HPDE6-E6E7 (cell line): Measurements from ENCODE around the gene TFAM.
A peak's percentile ranks its signal among the peaks of the same experiment; 100 is the strongest.

Experiments
- DNase-seq: peaks from one replicate; pipeline ENCODE4 v3.0.0; 2011; ENCODE audit warnings: missing footprints; ENCODE audit errors: extremely low spot score

The TFAM gene

DNA sequence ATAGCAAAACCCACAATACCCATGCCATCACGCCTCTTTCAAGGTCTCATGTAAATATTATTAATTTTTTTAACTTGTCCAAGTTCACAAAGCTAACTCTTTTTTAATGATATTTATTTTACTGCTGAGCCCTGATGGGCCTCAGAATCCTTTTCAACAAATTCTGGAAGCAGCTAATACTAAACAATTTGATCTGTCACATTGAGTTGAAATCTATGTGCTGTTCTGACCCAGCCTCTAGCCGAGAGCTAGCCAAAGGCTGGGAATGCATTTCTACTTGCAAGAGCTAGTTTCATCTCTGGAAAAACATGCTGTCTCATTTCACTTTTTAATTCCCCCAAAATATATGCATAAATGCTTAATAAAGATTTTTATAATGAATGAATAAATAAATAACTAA is 47.9 kb downstream of the TFAM start:
- no peak for DNase-seq

DNA sequence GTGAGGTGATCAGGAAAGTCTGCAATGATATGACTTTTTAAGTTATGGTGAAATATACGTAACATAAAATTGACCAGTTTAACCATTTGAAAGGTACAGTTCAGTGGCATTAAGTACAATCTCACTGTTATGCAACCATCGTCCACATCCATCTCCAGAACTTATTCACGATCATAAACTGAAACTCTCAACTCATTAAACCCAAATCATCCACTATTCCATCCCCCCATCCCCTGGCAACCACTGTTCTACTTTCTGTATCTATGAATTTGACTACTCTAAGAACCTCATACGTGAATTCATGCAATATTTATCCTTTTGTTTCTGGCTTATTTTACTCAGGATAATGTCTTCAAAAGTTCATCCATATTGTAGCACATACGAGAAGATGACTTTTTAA is 48.4 kb downstream of the TFAM start:
- DNase-seq: no peak

DNA sequence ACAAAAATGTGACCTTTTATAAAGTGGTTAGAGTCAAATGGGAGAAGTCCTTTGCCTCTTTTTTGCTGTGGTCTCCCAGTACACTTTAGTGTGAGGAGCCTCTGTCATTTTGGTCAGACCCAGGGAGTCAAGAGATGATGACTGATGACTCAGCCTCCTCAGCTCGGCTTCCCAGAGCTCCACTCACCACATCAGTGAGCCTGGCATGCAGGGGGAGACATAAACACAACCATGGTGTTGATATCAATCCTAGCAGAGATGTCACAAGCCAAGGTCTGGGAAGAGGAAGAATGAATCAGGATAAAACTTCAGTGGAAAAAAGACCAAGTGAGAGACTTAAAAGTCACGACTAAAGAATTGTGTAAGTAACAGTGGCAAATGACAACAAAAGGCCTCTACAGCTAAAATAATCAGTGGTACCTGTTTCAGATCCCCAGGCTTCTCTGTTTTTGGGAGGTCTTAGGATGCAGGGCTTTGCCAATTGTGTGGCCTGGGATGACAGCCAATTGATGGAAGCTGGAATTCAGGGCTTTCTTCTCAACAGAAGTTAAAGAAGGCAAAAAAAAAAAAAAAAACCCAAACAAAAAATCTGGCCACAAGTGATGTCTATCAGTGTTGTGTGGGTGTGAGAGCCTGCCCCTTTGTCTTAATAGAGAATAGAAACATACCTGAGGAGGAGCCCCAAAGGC is 50.2 kb downstream of the TFAM start:
- DNase-seq: peak; percentile 72

DNA sequence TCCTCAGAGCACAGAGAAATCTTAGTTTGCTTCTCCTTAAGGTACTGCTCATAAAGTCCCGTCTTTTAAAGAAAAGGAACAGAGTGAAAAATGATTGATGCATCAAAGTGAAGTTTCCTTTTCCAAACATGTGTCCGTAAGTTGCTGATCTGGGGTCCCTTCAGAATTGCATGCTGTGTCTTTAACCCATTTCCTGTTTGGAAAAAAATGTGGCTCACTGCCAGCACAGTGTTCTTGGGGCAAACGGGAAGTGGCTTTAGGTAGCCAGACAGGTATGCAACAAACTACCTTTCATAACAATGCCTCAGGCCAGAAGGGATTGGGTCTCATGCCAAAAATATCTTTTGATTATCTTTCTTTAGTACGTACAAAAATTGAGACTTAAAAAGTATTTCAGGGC is 50.9 kb downstream of the TFAM start:
- no peak for DNase-seq

DNA sequence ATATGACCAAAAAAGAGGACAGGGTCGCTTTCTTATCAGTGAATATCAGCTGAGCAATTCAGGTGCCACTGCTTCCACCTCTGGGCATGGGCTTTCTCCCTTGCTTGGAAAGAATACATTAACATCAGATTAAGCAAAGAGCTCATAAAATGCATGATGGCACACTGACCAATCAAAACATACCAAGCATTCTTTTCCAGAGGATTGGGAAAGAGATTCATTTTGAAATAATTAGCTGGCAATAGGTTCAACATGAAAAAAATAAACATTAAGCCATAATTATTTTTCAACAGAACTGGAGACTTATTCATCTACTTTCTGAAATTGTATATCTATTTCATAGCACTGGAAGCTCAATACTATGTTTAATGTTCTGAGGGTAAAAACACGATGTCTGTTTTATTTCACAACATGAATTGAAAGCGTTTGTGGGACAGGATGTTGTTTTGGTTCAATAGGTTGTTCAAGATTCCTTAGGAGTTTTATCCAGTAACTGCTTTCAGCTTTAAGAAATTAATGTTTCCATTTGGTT is 53.2 kb downstream of the TFAM start:
- no peak for DNase-seq

DNA sequence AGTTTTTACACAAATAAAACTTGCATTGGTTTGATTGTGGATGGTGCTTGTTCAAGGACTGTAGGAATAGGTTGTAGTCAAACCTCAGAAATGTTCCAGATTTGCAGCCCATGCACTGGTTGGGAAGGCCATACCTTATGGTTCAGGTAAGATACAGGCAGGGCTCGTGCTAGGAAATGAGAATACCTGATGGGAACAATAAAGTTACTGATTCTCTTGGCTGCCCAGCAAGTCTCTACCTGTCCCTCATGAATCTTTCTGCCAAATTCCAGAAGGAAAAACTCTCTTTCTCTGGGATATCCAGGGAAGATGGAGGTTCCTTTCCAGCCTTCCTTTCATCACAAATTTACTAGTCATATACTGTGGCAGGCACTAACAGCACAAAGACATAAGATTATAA is 53.8 kb downstream of the TFAM start:
- no peak for DNase-seq

DNA sequence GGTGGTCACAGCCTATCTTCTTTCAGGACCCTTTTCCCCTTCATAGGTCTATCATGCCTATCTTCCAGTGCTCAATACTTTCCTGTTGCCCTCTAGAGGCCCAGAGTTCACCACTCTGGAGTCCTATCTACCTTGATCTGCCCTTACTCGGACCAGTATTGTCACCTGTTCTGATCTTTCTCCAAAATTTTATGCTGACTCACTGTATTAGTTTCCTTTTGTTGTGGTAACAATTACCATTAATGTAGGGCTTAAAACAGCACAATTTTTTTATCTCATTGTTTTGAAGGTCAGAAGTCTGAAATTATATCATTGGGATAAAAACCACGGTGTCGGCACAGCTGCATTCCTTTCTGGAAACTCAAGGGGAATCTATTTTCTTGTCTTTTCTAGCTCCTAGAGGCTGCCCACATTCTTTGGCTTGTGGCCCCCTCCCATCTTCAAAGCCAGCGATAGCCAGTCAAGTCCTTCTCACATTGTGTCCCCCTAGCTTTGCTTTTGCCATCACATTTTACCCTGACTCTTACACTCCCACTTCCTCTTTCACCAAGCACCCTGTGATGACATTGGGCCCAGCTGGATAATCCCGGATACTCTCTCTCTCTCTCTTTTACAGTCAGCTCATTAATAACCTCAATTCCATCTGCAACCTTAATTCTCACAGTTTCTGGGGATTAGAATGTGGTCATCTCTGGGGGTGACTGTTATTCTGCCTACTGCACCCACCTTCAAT is 54.6 kb downstream of the TFAM start:
- DNase-seq: no peak

DNA sequence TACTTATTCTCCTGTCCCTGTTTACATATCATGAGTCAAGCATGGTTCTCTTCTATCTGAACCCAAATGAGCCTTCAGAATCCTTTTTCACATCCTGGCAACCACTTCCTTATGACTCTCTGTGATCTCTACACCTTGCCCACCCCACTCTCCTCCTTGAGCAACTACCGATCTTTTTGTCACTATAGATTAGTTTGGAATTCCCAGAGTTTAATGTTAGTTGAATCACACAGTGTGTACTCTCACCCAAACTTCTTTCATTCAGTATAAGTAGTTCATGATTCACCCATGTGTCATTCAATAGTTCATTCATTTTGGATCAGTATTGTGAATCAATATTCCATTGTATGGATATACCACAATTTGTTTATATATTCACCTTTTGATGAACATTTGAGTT is 55.3 kb downstream of the TFAM start:
- no peak for DNase-seq

DNA sequence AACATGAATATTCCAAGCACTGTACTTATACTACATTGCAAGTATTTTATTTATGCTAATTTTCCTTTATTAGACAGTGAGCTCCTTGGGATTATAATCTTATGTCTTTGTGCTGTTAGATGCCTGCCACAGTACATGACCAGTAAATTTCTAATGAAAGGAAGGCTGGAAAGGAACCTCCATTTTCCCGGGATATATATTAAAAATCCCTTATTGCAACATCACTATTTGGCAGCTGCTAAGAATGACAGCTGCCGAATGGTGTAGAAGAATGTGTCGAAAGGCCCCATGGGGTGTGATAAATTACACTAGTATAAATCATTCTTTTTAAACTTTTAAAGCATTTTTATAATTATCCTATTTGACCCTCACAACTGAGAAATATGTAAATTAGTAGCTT is 59.1 kb downstream of the TFAM start:
- DNase-seq: no peak

DNA sequence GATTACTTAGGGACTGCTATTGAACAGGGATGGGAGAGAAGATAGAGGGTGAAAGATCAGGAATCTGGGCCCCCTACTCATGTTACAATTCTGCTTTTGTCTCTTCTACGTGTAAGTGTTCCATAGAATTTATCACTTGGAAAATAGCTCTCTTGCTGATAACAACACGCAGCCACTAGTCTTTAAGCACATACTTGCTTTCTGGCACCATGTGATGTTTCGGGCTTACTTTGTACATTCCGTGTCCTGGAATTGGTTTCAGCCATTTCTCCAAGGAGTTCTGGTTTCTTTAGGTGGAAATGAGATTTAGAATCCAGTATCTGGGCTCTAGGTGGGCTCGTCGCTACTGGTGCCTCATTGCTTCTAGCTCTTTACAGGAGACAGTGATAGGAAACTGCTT is 59.7 kb downstream of the TFAM start:
- DNase-seq: no peak

DNA sequence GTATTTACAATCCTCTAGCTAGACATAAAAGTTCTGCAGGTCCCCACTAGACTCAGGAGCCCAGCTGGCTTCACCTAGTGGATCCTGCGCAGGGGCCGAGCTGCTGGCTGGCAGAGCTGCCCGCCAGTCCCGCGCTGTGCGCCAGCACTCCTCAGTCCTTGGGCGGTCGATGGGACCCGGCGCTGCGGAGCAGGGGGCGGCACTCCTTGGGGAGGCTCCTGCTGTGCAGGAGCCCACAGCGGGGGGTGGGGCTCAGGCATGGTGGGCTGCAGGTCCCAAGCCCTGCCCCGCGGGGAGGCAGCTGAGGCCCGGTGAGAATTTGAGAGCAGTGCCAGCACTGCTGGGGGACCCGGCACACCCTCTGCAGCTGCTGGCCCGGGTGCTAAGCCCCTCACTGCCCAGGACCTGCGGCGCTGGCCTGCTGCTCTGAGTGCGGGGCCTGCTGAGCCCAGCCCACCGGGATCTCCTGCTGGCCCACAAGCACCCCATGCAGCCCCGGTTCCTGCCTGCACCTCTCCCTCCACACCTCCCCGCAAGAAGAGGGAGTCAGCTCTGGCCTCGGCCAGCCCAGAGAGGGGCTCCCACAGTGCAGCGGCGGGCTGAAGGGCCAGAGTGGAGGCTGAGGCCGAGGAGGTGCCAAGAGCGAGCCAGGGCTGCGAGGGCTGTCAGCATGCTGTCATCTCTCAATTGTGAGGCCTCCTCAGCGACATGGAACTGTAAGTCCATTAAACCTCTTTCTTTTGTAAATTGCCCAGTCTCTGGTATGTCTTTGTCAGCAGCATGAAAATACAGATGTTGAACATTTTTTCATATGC is 63.1 kb downstream of the TFAM start:
- no peak for DNase-seq
